Effector memory CD8-positive, alpha-beta T cell (primary cell): ENCODE data around the gene WASF2.

Experiments
- ATAC-seq: fragments of 150-1000 bp; cut with Tn5 transposase; replicated peaks from 2 replicates; pipeline ENCODE4 v1.10.0; 2021; ENCODE audit warnings: mild to moderate bottlenecking, moderate library complexity
- DNase-seq, 3 experiments: peaks; one replicate each; pipeline ENCODE4 v3.0.0; 2021
- H3K27ac Mint-ChIP-seq, 2 donors: one replicate each; pipeline ENCODE4 v1.8.0; 2022; ENCODE audit warnings: mild to moderate bottlenecking in 2 of 2, mixed read lengths in 2 of 2, moderate library complexity in 2 of 2
- H3K27me3 Mint-ChIP-seq, 2 donors: one replicate each; pipeline ENCODE4 v1.8.0; 2022; ENCODE audit warnings: mixed read lengths in 2 of 2
- H3K36me3 Mint-ChIP-seq: one replicate; pipeline ENCODE4 v1.8.0; 2022; ENCODE audit warnings: mild to moderate bottlenecking, moderate library complexity, mixed read lengths; ENCODE audit not compliant: insufficient read depth
- H3K4me1 Mint-ChIP-seq, 2 donors: one replicate each; pipeline ENCODE4 v1.8.0; 2022; ENCODE audit warnings: low read depth in 2 of 2, mixed read lengths in 2 of 2
- H3K4me3 Mint-ChIP-seq, 2 donors: one replicate each; pipeline ENCODE4 v1.8.0; 2022; ENCODE audit warnings: mild to moderate bottlenecking in 2 of 2, mixed read lengths in 2 of 2, moderate library complexity in 2 of 2
- H3K9me3 Mint-ChIP-seq, 2 donors: one replicate each; pipeline ENCODE4 v1.8.0; 2022; ENCODE audit warnings: mixed read lengths in 2 of 2

Gene WASF2

DNA sequence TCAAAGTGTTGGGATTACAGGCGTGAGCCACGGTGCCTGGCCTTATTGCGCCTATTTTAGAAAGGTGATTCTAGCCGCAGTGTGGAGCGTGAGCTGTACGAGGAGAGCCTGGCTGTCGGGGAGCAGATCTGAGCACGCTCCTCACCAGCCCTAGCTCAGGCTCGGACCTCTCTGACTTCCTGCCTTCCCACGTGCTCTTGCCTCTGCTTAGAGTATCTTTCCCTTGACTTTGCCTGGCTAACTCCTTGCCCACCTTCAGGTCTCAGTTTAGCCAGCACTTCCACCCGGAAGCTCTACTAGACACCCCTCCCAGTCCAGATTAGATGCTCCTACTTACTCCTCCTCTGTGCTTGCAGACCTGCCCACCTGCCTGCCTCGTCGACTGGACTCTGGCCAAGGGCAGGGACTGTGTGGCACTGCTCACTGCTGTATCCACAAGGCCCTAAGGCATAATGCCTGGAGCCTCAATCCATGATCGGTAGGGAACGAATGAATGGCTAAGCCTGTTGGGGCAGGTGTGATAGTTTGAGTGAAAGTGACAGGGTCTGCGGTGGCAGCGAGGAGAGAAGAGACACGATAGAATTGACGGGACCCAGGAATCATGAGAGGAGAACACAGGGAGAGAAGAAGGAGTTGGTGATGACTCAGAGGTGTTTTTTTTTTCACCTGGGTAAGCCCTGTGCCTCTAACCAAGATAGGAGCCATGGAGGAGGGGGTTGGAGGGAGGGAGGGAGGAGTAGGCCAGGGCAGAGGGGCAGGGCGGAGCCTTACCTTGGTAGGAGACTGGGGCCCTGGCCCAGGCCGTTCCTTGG lies 28.1 kb upstream of the WASF2 start:
- no peak overlapping the region for H3K27ac Mint-ChIP-seq
- H3K27me3 Mint-ChIP-seq = no peaks in the 10 kb centered on the region
- no peaks in the 10 kb centered on the region for H3K9me3 Mint-ChIP-seq
- no peak overlapping the region for H3K4me3 Mint-ChIP-seq
- no peak for ATAC-seq
- H3K36me3 Mint-ChIP-seq = no peaks in the 10 kb centered on the region
- no peak for DNase-seq
- H3K4me1 Mint-ChIP-seq = peaks cover 18 to 26% of the 10 kb centered on the region in 2 donors

DNA sequence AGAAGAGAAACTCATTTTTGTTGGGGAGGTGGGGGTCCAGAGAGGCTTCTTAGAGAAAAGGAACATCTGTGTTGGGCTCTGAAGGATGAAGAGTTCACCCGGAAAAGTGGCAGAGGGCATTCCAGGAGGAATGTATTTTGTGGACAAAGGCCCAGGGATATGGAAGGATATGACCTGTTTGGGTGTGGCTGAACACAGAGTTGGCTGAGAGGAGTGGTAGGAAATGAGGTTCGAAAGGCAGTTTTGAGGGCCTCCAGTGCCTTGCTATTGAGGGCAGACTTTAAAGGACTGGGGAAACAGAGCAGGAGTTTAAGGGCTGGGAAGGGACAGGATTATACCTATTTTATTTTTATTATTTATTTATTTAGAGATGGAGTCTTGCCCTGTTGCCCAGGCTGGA lies 27.3 kb upstream of the WASF2 start:
- H3K27me3 Mint-ChIP-seq = no peaks in the 10 kb centered on the region
- no peak for ATAC-seq
- H3K27ac Mint-ChIP-seq = peak overlapping the region in 1 of 2 donors; percentile 33
- H3K4me3 Mint-ChIP-seq = no peak overlapping the region
- DNase-seq = no peak
- H3K9me3 Mint-ChIP-seq = no peaks in the 10 kb centered on the region
- peaks cover 10 to 18% of the 10 kb centered on the region in 2 donors for H3K4me1 Mint-ChIP-seq
- H3K36me3 Mint-ChIP-seq = no peaks in the 10 kb centered on the region

DNA sequence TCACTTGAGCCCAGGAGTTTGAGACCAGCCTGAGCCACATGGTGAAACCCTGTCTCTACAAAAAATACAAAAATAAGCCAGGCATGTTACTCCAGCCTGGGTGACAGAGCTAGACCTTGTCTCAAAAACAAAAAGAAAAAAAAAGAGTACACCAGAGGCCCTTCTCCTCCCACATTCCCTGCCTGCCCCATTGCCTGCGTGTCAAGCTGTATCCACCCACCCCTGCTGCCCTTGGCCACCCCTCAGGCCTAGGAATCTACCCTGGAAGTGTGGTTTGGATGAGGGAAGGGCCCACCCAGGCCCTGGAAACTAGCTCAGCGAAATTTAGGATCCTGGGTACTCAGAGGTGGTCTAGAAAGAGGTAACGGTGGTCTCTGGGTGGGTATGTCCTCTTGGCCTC lies 25.7 kb upstream of the WASF2 start:
- Mint-ChIP-seq H3K27me3 (no peaks in the 10 kb centered on the region), H3K9me3 (no peaks in the 10 kb centered on the region), H3K4me1 (peaks cover 0 to 6% of the 10 kb centered on the region in 2 donors), H3K4me3 (no peak overlapping the region), H3K27ac (peak overlapping the region; percentile 30 to 65), H3K36me3 (no peaks in the 10 kb centered on the region)
- DNase-seq = no peak
- no peak for ATAC-seq

DNA sequence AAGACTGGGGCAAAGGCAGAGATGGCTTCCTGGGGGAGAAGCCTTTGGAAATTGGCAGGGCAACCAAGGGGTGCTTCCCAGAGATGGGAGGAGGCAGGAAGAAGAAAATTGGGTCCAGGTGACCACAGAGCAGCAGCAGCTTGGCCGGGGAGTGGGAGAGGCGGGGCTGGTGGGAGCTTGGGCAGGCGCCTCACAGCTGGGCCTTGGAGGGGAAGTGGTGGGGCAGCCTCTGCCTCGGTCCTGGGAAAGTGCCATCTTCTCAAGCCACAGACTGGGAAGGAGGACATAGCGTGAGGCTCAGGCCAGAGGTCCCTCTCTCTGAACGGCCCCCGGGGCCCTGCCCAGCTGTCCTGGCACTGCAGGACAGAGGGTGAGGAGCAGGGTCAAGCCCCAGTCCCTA lies 24.0 kb upstream of the WASF2 start:
- Mint-ChIP-seq H3K27ac (no peak overlapping the region), H3K36me3 (no peaks in the 10 kb centered on the region), H3K4me1 (peaks cover 0 to 4% of the 10 kb centered on the region in 2 donors), H3K27me3 (no peaks in the 10 kb centered on the region), H3K9me3 (no peaks in the 10 kb centered on the region), H3K4me3 (no peak overlapping the region)
- ATAC-seq (no peak), DNase-seq (no peak)

DNA sequence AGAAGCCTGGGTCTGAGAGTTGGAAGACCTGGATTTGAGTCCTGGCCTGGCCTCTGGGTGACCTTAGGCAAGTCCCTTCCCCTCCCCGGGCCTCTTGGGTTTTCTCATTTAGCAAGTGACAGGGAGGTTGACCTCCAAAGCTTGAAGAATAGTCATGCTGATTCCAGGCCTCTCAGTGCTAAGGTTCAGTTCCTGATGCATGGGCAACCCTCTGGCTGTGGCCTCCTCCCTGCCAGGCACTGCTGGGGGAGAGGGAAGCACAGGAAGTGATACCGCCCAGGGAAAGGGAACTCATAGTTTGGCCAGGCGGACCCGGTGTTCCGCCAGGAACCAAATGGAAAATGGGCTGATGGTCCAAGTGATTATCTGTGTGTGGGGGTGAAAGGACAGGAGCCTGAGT lies 23.6 kb upstream of the WASF2 start:
- Mint-ChIP-seq H3K27ac (no peak overlapping the region), H3K4me3 (no peak overlapping the region)

DNA sequence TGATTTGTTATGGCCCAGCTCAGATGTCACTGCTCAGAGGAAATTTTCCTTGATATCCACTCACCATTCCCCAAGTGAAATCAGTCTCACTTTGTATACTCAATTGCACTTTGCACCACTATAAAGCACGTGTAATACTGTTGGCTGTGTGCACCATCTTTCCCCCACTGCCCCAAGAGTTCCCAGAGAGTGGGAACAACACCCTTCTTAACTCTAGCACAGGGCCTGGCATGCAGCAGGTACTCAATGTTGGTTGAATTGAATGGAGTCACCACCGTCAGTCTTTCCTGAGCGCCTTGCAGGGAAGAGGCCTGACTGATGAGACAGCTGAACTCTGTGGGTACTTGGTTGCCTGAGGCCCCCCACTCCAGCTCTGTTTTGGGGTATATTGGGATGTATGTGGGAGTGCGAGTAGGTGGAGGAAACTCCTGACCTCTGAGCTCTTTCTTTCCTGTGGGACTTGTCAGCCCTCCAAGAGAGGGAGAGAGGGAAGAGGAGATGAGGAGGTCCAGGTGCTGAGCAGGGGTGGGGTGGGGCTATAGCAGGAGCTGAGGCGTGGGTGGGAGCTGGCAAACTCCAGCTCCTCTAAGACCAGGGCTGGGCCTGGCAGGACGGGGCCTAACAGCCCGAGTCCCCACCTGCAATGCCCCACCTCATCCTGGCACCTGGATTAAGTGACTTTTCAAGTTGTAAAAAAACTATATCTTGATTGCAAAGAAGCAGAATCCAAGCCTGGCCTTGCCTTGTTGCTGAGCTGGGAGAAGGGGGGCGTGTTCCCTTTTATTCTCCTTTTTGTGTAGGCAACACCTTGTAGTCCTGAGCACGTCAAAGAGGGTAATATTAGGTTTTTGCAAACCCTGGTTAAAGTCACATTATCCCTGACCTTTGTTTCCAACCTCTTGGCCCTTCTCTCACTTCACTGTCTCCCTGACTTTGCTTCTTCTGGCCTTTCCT lies 19.4 kb upstream of the WASF2 start:
- no peak overlapping the region for H3K4me3 Mint-ChIP-seq
- peak overlapping the region; percentile 1 to 24 for H3K27ac Mint-ChIP-seq
- ATAC-seq = no peak
- no peaks in the 10 kb centered on the region for H3K27me3 Mint-ChIP-seq
- H3K4me1 Mint-ChIP-seq = peaks cover 4% of the 10 kb centered on the region in 2 donors
- no peak for DNase-seq
- H3K9me3 Mint-ChIP-seq = no peaks in the 10 kb centered on the region
- no peaks in the 10 kb centered on the region for H3K36me3 Mint-ChIP-seq

More for the DNA sequence above, 23.6 kb upstream of the WASF2 start:
- DNase-seq (no peak), ATAC-seq (no peak)
- peaks cover 0 to 4% of the 10 kb centered on the region in 2 donors for H3K4me1 Mint-ChIP-seq
- no peaks in the 10 kb centered on the region for H3K27me3 Mint-ChIP-seq
- no peaks in the 10 kb centered on the region for H3K36me3 Mint-ChIP-seq
- H3K9me3 Mint-ChIP-seq = no peaks in the 10 kb centered on the region

DNA sequence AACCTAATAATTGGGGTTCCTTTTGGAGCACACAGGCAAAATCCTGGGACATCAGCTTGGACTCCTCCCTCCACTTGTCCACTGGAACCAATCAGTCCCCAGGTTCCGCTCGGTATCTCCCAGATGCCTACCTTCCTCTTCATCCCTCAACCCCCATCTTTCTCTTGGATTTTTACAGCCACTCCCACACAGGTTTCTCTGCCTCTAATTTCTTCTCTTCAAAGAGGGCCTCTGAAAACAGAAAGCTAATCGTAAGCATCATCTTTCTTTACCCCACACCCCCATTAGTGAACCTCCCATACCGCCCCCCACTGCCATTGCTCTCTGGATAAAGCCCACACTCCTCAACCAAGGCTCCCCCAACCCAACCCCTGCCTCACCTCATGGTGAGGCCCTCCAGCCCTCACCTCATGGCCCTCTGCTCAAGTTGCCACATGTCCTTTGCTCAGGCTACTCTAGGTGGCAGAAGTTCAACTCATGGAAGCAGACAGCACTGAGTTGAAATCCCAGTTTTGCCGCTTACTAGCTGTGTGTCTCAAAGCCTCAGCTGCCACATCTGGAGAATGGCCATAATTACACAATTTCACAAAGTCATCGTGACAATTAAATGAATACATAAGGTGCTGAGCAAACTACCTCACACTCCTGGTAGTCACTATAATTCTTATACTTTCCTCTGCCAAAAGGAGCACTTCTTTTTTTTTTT lies 18.1 kb upstream of the WASF2 start:
- ATAC-seq (no peak), DNase-seq (no peak)
- Mint-ChIP-seq H3K27ac (peak overlapping the region in 1 of 2 donors; percentile 24), H3K4me3 (no peak overlapping the region), H3K27me3 (no peaks in the 10 kb centered on the region), H3K36me3 (no peaks in the 10 kb centered on the region), H3K4me1 (peaks cover 0 to 4% of the 10 kb centered on the region in 2 donors), H3K9me3 (no peaks in the 10 kb centered on the region)

DNA sequence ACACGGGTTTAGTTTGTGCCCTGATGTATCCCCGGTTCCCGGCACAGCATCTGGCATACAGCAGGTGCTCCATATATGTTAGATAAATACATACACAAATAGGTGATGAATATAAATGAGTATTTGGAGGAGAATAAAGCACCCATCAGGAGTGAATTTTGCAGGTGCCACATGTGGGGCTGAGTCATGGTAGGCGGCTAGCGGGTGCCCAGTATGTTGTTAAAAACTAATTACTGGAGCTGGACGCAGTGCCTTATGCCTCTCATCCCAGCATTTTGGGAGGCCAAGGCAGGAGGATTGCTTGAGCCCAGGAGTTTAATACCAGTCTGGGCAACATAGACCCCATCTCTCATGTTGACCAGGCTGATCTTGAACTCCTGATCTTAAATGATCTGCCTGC lies 16.7 kb upstream of the WASF2 start:
- Mint-ChIP-seq H3K4me1 (peaks cover 0 to 4% of the 10 kb centered on the region in 2 donors), H3K4me3 (no peak overlapping the region), H3K27me3 (no peaks in the 10 kb centered on the region), H3K27ac (no peak overlapping the region), H3K9me3 (no peaks in the 10 kb centered on the region), H3K36me3 (no peaks in the 10 kb centered on the region)
- DNase-seq (no peak), ATAC-seq (no peak)

DNA sequence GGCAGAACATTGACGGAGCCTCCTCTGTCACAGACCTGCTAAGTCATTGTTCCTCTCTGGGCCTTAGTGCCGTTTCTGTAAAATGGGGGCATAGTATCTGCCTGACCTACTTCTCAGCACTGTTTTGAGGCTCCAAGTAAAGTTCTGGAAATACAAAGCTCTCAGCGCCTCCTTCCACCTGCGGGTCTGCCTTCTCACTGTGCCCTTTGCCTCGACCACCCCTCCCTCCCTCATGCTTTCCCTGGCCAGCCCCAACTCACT lies 15.4 kb upstream of the WASF2 start:
- no peaks in the 10 kb centered on the region for H3K36me3 Mint-ChIP-seq
- no peak for DNase-seq
- H3K9me3 Mint-ChIP-seq = no peaks in the 10 kb centered on the region
- H3K4me1 Mint-ChIP-seq = peaks cover 0 to 4% of the 10 kb centered on the region in 2 donors
- no peak overlapping the region for H3K4me3 Mint-ChIP-seq
- ATAC-seq = no peak
- H3K27ac Mint-ChIP-seq = no peak overlapping the region
- no peaks in the 10 kb centered on the region for H3K27me3 Mint-ChIP-seq

DNA sequence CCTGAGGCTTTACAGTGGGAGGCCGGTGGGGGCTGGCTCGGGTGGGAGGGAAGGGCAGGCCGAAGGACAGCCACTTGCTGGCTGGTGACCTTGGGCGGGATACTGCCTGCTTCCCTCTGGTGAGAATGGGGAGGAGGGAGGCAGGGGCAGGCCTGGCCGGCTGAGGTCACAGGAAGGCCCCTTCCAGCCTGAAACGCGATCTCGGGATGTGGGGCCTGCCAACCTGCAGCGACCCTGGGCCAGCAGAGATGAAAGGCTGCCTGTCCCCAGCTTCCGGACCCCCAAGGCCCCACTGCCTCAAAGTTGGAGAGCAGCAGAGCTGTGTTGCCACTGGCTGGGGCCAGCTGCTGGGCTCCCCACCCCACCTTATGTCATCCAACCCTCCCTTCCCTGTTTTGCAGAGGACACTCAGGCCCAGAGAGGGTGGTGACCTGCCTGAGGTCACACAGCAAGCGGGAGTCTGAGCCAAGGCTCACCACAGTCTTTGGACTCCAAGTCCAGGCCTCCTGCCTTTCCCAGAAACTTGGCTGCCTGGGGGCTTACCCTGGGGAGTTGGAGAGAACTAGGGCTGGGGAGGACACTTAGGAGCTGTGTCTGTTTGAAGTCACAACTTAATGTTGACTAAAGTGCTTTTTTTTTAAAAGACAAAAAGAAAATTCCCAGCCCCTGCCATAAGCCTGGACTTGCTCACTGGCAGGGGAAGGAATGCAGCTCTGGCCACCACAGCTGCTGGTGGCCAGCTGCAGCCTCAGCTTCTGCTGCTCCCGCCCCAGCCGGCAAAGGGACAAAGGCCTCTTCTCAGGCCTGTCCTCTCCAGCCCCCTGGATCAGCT lies 14.8 kb upstream of the WASF2 start:
- H3K27ac Mint-ChIP-seq = no peak overlapping the region
- H3K4me3 Mint-ChIP-seq = no peak overlapping the region
- DNase-seq (no peak), ATAC-seq (no peak)
- peaks cover 0 to 4% of the 10 kb centered on the region in 2 donors for H3K4me1 Mint-ChIP-seq
- H3K27me3 Mint-ChIP-seq = no peaks in the 10 kb centered on the region
- no peaks in the 10 kb centered on the region for H3K36me3 Mint-ChIP-seq
- H3K9me3 Mint-ChIP-seq = no peaks in the 10 kb centered on the region

DNA sequence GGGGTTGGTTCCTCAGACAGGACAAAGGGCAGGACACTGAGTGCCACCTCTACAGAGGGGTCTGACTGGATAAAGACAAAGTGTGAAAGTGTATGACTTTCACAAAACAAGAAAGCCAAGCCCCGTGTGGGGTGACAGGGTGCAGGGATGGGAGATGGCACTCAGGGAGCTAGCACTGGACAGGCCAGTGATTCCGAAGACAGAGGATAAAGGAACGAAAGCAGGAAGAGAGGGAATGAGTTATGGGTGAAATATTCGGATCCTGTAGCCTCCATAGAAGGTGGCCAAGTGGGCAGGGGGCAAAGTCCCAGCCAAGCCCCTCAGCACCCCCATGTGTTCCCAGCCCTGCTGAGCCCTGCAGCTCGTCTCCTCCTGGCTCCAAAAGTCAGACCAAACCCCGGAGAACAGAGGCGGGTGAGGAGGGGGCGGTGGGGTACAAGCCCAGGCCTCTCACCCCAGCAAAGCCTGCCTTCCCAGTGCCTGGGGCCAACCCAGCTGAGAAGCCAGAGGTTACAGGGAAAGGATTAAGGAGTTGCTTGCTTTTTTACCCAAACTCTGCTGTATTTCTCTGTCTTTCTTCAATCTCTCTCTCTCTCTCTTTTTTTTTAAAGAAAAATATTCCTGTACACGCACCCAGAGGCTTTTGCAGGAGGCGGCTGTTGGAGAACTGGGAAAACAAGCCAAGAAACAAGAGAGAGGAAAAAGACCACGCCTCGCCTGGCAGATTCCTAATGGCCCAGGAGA lies 14.0 kb upstream of the WASF2 start:
- H3K4me3 Mint-ChIP-seq = no peak overlapping the region
- no peaks in the 10 kb centered on the region for H3K9me3 Mint-ChIP-seq
- H3K27me3 Mint-ChIP-seq = peaks cover 4% of the 10 kb centered on the region in 2 donors
- DNase-seq = no peak
- no peak for ATAC-seq
- peaks cover 0 to 4% of the 10 kb centered on the region in 2 donors for H3K4me1 Mint-ChIP-seq
- no peaks in the 10 kb centered on the region for H3K36me3 Mint-ChIP-seq
- peak overlapping the region in 1 of 2 donors; percentile 21 for H3K27ac Mint-ChIP-seq

DNA sequence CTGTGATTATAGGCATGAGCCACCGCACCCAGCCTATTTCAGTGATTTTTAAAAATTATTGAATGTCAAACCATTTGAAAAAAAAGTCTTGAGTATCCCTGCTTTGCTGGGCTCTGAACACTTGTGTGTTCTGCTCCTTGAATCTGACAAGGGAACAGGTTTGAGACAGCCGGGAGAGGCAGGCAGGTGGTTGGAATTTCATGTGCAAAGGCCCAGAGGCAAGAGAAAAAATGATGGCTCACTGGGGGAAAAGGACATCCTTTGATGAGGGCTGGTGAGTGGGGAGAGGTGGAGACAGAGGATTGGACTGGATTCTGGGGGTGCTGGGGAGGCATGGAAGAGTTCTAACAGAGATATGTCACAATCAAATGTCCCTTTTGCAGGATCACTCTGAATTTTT lies 13.1 kb upstream of the WASF2 start:
- no peak overlapping the region for H3K27ac Mint-ChIP-seq

More for the DNA sequence above, 13.1 kb upstream of the WASF2 start:
- DNase-seq = no peak
- no peak overlapping the region for H3K4me3 Mint-ChIP-seq
- ATAC-seq = no peak
- H3K9me3 Mint-ChIP-seq = no peaks in the 10 kb centered on the region
- peaks cover 8 to 9% of the 10 kb centered on the region in 2 donors for H3K27me3 Mint-ChIP-seq
- H3K4me1 Mint-ChIP-seq = peaks cover 0 to under 1% of the 10 kb centered on the region in 2 donors
- H3K36me3 Mint-ChIP-seq = no peaks in the 10 kb centered on the region
